Stimulated activated CD8-positive, alpha-beta memory T cell treated with anti-CD3 and anti-CD28 coated beads, Interleukin-15, amount 100 ng/mL, for 48 hours (primary cell): ENCODE results near the gene DHRS11.

Experiments
- DNase-seq, 2 donors: peaks; one replicate each; pipeline ENCODE4 v3.0.0-alpha.2; 2020; ENCODE audit warnings: low read depth in 2 of 2

DHRS11 gene, protein sequence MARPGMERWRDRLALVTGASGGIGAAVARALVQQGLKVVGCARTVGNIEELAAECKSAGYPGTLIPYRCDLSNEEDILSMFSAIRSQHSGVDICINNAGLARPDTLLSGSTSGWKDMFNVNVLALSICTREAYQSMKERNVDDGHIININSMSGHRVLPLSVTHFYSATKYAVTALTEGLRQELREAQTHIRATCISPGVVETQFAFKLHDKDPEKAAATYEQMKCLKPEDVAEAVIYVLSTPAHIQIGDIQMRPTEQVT

DNA sequence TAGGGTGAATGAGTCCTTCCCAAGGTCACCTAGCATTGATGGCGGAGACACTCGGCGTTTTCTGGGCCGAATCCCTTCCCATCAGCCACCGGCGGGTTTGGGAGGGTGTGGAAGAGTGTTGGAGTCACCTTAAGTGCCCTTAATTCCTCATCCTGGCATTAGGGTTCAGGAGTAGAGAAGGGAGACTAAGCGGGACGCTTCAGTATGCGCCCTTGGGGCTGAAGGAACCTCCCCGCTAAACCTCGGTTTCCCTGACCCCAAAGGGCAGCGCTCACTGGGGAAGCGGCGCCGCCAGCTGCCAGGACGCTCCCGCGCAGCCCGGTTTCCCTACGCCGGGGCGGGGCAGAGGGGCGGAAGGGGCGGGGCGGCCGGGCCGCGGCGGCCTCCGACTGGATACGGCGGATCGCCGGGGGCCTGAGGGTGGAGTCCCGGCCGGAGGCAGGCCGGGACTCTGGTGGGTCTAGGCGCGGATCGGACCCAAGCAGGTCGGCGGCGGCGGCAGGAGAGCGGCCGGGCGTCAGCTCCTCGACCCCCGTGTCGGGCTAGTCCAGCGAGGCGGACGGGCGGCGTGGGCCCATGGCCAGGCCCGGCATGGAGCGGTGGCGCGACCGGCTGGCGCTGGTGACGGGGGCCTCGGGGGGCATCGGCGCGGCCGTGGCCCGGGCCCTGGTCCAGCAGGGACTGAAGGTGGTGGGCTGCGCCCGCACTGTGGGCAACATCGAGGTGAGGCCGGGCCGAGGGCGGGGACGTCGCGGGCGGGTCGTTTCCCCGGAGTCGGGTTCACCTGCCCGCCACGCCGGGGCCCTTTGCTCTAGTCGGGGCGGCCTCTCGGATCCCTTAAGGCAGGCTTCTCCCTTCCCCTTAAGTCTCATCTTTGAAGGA lies at the start of gene DHRS11:
DHRS11 (plus strand) TSS at position 446 of the 882 bp plus-strand sequence; CDS start at position 577, 131 bp downstream.
- DNase-seq: peak; percentile 77 to 79

DNA sequence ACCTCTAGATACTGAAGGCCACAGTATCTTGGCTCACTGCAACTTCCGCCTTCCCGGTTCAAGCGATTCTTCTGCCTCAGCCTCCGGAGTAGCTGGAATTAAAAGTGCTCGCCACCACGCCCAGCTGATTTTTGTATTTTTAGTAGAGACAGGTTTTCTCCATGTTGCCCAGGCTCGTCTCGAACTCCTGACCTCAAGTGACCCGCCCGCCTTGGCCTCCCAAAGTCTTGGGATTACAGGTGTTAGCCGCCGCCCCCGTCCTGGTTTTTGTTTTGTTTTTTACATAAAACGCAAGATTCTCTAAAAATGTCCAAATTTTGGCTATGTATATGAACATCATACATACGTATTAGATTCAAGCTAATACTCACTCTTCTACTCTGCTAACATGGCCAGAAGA lies 48.9 kb upstream of the DHRS11 start:
- DNase-seq: no peak

DNA sequence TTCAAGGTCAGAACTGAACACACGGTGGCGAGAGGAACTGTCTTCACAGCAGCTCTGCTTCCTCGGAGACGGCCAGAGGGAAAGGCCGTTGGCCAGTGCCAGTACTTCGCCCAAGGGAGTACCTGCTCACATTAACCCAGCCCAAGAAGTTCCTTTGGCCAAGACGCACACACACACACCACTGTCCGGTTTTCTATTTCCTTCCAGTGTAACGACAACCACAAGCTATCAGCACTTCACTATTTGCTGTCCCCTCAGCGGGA lies 47.7 kb upstream of the DHRS11 start:
- no peak for DNase-seq

DNA sequence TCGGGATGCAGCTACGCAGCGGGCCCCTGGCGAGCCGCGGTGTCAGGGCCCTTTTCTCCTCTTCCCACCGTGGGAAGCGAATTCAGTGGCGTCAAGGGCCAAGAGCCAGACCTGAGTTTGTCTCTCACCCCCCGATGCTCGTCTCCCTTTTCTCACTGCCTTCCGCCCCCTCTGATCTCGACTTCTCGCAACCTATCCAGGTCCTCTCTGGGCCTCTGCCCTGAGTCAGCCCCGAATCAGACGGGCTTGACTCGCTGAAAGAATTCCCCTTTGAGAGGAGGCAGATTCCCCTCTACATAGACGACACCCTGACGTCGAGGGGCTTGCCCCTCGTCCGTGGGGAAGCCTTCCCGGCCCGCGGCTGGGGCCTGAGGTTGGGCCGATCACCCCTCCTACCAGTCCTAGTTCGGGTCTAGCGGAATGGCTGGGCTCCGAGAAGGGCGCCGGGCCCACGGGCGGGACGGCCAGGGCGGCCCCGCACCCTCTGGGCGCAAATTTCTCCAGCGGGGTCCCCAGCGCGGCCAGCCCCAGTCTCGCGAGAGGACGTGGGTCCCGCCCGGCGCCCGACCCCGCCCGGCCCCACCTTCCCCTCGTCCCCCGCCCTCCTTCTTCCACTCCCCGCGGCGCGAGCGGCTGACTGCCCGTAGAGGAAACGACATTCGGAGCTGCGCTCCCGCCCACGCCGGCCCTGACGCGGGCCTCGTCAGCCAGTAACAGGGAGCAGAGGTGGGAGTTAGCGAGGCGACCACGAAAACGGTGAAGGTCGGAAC lies 47.2 kb upstream of the DHRS11 start, which contains the start of gene GGNBP2:
GGNBP2 (plus strand) TSS at position 613 of the 770 bp plus-strand sequence. CDS start 806 bp downstream, outside the sequence.
- peak; percentile 84 for DNase-seq

DNA sequence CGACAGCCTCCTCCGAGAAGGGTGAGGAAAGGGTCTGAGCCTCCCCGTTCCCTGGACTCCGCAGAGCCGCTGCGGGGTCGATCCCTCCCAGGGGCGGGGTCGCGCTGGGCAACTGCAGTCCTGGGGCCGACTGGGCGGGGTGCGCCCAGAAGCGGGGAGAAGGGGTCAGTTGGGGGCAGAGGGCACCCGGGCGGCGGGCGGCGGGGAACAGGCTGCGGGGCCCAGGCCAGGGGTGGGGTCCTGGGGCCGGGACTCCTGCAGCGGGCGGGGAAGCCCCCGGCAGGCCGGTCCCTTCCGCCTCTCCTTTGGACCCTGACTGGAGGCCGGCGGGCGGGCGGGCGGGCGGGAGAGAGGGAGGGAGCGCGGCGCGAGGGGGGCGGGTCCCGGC lies 46.6 kb upstream of the DHRS11 start:
- no peak for DNase-seq

DNA sequence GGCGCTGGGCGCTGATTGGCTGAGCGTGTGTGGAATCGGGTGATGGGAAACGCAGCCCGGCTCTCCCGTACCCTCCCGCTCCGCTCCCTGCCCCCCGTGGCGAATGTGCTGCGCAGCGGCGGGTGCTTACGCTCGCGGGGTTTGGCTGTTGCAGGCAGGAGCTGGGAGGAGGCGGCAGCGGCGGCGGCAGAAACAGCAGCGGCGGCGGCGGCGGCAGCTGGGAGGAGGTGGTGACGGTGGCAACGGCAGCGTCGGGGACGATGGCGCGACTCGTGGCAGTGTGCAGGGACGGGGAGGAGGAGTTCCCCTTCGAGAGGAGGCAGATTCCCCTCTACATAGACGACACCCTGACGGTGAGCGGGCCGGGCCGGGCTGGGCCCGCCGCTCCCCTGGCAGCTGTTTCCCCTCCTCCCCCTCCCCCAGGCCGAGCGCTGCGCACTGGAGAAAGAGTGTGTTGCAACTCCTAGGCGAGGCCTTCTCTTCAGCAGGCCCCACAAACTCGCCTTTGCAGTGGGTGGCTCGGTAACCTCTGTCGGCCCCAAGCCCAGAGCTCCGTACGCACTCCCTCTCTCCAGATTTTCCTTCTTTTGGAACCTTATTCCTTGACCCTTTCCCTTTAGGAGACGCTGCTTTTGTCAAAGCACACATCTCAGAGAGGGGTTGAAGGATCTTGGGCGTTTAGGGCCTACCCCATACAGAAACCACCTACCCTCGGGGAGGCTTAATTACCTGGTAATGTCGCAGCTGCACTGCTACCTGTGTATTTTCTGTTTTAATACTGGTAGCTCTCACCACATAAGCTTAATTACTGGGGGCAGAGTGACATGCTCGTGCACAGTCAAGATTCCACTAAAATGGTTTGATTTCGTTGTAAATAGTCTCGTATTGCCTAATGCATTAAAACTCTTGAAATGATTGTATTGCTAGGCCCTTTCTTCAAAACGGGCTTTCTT lies 45.9 kb upstream of the DHRS11 start:
- peak; percentile 94 to 96 for DNase-seq

DNA sequence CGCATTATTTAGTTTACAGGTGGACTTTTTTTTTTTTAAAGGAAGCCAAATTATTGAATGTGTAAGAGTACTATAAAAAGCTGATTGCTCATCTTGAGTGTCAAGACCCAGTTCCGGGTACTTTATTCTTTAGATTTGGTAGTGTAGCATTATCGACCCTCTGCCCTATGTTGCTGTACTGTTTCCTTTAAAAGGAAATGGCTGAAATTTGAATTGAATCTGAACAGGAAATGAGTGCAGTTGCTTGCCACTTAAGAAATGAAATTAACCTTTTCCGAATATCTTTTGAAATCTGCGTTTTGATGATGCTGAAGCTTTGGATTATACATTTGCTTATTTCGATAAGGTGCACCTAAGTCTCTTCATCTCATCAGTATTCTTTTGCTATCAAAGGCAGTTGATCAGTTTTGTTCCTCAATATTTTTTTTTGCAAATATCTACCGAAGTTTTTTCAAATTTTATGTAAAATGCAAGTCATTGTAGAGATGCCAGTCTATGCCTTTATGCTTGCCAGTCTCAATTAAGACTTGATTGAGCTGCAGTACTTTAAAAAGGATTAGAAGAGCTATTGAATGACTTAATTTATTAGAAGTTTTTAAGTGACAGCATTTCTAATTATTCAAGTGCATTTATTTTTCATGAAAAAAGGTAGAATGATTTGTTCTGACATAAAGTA lies 45.1 kb upstream of the DHRS11 start:
- DNase-seq: no peak

DNA sequence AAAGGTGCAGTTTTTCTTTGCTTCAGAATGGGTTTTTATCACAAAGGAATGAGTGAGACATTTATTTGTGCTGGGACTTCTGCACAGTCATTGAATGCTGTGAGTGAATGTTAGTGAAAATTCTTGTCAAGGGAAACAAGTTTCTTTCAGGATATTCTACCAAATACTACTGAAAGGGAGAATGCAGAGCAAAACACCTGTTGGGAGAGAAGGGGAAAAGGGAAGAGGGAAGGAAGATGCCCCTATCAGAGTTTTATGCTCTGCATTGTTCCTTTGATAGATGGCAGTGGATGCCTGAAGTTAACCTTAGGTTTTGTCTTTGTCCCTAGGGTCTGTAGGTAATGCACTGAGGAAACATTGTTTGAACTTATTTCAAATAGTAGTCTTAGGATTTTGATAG lies 43.9 kb upstream of the DHRS11 start:
- no peak for DNase-seq

DNA sequence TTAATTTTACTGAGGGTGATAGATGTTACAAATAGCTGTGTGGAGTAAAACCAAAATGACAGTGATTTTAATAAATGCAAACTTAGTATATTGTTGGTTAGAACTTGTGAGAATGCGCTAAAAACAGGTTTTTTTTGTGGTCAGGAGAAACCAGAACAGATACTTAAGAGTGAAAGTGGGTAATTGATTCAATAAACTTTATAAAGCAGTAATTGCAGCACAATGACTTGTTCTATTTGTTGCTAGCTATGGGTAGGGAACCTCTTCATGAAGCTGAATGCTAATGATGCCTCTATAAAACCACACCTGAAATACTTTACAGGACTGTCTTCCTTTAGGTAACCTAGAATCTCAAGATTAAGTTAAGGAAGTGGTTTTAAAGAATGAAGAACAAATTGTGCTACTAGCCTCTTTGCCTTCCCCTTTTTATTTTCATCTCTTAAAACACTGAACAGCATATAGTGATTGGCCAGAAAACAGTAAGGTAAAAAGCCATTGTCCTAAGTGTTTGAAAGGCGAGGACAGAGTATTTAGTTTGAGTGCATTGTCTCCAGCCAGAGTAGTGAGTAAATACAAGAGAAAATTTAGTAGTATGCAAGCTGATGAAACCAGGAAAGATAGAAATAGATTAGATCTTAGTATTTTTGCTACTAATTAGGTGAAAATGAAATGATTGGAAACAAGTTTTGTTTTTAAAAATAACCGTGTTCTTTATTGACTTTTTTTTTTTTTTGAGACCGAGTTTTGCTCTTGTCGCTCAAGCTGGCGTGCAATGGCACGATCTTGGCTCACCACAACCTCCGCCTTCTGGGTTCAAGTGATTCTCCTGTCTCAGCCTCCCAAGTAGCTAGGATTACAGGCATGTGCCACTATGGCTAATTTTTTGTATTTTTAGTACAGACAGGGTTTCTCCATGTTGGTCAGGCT lies 40.9 kb upstream of the DHRS11 start:
- DNase-seq: no peak

DNA sequence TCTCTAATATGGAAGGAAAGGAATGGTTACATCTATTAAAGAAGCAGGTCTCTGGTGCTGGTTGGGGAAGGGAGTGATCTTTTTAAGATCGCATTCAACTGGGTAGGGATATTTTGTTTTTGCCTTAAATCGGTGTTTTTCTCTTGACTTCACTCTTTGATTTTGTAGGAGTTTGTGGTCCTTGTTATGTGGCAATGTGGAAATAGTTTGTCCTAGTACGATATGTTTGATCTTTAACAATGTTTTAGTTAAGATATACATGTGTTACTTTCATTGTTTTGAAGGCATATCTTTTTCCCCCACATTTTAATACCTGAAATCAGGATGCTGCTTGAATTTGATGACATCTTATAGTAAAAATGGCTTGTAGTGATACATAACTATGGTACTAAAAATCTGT lies 38.2 kb upstream of the DHRS11 start:
- no peak for DNase-seq

DNA sequence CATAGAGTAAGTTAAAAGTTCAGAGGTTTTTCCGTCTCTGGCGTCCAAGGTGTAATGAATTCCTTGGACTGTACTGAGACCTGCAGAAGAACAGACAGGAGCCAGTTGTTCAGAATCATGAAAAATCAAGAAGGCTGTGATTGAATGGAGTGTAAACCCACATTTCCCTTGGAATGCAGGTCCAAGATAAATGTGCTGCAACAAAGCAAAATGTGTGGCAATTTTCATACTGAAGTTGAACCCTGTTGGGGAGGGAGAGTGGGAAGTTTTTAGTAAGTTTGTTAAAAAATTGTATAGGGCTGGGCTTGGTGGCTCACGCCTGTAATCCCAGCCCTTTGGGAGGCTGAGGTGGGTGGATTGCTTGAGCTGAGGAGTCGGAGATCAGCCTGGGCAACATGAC lies 25.6 kb upstream of the DHRS11 start:
- no peak for DNase-seq

DNA sequence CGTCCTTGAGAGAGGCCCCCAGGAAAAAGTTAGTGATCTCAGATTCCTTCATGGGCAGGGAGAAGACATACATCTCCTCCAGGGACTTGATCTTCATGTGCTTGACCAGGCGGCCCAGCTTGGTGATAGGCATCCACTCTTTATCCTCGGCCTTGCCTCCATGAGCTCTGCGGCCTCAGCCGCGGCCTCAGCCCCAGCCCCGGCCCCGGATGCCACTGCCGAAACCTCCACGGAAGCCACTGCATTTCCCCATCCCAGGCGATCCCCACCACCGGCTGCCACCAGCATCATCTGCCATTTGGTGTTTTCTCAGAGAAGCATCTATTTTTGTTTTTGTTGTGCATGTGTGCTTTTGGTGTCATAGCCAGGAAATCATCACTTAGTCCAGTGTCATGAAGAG lies 16.7 kb upstream of the DHRS11 start:
- DNase-seq: no peak

DNA sequence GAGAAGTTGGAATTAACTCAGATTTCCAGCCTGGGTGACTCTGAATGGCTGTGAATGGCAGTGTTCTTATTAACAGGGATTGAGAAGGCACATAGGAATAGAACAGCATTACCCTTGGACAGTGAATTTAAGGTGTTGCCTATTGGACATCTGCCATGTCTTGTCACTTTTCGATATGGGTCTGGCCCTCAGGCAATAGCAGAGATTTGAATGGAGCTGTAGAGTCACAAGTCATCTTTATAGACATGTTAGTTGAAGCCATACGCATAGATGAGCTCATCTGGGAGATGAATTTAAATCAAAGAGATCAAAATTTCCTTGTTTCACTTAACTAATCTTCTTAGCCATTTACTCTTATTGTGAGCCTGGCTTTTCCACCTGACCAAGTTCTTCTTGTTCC lies 14.9 kb upstream of the DHRS11 start:
- no peak for DNase-seq

DNA sequence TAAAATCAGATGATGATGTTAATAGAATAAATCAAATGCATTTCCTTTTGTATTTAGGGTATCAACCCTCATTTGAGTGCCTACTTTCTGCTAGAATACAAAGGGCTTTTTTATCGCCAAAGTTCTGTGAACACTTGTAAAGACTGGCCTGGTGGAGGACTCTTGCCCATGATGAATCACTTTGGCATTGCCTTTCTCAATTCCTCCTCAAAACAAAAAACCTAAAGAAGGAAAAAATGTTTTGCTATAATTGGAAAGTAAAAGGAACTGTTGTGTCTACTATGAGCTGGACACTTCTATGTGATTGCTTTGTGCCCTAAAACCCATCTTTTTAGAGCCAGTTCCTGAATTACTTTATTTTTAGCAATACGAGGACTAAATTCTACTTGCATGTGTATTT lies 13.0 kb upstream of the DHRS11 start:
- DNase-seq: no peak

DNA sequence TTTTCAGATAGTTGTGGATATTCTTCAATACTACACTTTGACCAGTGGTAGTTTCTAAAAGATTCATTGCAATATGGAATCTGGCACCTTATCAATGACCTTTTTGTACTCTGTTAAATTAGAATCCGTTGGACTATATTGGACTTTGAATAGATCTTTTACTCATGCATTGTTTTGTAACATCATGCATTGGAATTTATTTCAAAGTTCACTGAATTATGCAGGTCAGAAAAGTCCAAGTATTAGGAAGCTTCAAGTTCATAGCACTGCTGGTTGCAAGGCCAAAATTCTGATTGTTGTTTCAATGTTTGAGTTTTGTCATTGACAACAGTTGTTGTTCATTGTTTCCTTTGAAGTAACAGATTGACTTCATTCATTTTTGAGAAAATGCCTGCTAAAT lies 7.9 kb upstream of the DHRS11 start:
- DNase-seq: no peak

DNA sequence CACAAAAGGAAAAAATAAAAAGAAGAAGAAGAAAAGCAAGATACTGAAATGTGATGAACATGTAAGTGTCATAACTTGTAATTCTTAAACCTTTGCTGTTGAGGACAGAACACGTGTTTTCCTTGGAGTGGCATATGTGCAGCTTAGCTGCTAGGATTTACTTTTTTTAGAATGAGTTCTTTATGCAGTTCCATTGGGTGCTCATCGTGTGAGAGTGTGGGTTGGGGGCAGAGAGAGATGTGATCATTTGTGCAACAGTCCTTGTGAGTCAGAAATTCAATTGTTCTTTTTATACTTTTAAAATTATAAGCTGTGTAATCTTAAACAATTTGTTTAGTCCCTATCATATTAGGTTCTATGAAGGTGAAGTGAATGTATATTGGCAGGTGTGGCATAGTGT lies 5.5 kb upstream of the DHRS11 start:
- no peak for DNase-seq

DNA sequence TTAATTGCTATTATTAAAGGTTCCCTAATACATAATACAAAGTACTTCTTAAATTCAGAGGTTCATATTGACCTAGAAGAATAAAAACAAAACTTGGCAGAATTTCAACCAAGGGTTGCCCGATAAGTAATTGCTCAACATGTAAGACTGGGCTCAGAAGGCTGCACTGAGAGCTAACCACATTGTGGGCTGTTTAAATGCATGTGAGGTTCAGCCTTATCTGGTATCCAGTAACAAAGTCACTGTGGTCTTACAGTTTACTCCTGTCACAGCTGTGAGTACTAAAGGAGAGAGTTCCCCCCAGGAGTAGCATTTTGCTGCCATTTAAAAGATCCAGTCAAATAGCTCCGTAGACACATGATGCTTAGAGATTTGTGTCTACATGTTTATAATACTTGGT lies 1.6 kb upstream of the DHRS11 start:
- DNase-seq: no peak

DNA sequence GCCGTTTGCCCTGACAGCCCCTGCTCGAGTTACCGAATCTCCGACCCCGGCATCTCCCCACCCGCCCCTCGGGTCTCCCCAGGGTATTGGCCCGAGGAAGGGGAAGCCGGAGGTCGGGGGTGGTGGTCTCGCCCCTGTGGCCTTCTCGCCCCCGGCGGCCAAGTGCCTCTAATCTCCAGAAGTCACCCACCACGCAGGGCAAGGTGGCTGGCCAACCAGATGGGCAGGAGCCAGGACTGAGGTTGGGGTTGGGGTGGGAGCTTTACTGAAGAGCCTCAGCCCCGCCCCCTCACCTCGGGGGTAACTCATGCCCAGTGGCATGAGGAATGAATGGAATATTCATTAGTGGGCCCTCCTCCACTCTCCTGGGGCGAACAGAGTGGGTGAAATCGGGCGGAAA lies 637 bp downstream of the DHRS11 start:
- no peak for DNase-seq

DNA sequence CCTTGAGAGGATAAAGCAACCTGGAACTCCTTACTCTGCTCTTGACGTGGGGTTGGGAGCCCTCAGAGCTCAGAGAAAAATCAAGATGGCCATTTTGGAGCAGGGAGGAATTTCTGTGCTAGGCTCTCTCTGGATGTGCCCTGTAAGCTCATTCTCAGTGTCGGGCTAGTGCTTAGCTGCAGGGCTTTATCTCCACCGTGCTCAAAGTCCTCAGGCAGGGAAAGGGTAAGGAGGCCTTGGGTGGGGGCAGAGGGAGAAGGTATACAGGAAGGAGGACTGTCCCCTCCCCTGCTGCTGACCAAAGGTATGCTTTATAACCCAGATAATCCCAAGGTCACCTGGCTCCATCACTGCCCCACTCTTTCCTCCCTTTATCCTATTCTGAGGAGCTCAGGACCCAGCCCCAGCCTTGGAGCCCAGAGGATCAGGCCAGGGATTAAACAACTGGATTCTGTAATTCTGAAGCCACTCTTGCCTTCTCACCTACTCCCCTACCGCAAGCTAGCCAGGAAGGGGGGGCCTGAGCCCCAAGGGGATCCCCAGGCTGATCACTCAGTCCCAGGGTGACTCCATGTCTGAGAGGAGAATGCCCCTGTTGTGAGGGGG lies 1.1 kb downstream of the DHRS11 start:
- DNase-seq: no peak
